HG03135 (cell line): ENCODE measurements around the gene ST3GAL6.

Source experiments
- ATAC-seq: cut with Tn5 transposase; IDR thresholded peaks from one replicate; pipeline ENCODE4 v1.9.1; 2021; ENCODE audit warnings: mild to moderate bottlenecking, moderate library complexity; ENCODE audit not compliant: unreplicated experiment

Gene ST3GAL6, protein sequence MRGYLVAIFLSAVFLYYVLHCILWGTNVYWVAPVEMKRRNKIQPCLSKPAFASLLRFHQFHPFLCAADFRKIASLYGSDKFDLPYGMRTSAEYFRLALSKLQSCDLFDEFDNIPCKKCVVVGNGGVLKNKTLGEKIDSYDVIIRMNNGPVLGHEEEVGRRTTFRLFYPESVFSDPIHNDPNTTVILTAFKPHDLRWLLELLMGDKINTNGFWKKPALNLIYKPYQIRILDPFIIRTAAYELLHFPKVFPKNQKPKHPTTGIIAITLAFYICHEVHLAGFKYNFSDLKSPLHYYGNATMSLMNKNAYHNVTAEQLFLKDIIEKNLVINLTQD

GRCh38 chr3:98763076-98763475, at the start of gene ST3GAL6:
Gene ST3GAL6 (plus strand): TSS chr3:98763340. CDS start chr3:98768441, 5,101 bp downstream.
- ATAC-seq, result peak; percentile 67

DNA sequence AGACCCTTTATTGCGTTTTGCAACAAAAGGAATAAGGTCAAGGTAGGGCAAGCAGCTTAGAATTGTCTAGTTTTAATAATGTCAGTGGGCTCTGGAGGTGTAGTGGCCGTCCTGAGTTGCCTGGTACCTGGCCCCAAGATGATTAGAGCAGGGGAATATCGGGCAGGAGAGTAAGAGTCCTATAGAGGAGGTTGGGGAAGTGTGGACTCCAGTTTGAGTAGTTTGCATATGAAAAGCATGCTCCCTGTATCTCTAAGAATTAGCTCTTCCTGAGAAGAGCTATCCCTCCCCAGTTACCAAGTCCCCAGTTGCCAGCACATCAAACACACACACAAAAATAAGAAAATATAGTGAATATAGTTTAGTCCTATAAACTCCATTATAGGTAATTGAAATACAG, 49.2 kb upstream of the ST3GAL6 start:
- ATAC-seq, result no peak

GRCh38 chr3:98717584-98717983, 45.6 kb upstream of the ST3GAL6 start:
- no peak for ATAC-seq

DNA sequence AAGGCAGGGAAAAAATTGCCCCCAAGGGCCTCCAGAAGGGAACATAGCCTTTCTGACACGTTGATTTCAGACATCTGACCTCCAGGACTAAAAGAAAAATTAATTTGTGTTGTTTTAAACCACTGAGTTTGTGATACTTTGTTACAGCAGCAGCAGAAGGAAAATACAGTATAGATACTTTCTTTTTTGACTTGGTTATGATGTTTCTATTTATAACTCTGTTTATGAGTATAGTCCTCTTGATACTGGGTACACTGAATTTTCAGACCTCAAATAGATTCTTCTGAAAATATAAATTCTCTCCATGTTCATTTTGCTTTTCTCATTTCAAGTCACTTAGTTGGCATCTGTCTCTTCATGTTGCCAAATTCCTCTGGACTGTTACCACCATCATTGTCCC, 44.4 kb upstream of the ST3GAL6 start:
- ATAC-seq, result no peak

- ATAC-seq, result no peak
These were observed 41.4 kb upstream of the ST3GAL6 start for GRCh38 chr3:98721776-98722175.

DNA sequence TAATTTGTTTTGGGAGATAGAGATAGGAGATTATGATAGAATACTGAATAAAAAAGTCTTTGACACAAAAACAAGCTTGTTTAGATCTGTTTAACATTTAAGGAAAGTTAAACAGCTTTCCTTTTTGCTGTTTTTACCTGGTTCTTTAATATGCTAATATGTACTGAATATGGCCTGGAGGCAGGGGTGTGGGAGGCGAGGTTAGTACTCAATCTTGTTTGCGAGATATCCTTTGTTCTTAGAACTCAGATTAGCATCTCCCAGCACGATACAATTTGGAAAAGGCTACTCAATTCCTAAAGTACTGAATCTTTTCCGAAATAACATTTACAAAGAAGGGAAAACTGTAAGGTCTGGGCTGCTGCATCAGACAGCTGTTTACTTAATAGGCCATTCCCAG, 40.8 kb upstream of the ST3GAL6 start:
- ATAC-seq, result no peak

- ATAC-seq, result no peak
These were observed 37.8 kb upstream of the ST3GAL6 start for GRCh38 chr3:98725352-98725751.

GRCh38 chr3:98726084-98726483, 37.1 kb upstream of the ST3GAL6 start:
- no peak for ATAC-seq

- no peak for ATAC-seq
These were observed 35.5 kb upstream of the ST3GAL6 start for GRCh38 chr3:98727638-98728037.

DNA sequence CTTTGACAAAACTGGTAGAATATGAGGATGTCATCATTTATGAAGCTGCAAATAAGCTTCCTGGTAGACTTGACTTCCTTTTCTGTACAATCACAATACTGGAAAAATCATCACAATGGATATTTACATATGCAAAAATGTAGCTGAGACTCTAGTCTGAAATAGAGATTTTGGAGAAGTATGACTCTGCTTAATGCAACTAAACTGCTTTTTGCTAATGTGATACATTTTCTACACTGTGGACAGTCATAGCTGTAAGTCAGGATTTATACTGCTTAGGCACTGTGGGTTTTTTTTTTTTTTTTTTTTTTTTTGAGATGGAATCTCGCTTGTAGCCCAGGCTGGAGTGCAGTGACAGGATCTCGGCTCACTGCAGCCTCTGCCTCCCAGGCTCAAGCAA, 34.5 kb upstream of the ST3GAL6 start:
- no peak for ATAC-seq

- ATAC-seq, result no peak
These were observed 32.8 kb upstream of the ST3GAL6 start for GRCh38 chr3:98730338-98730737.

DNA sequence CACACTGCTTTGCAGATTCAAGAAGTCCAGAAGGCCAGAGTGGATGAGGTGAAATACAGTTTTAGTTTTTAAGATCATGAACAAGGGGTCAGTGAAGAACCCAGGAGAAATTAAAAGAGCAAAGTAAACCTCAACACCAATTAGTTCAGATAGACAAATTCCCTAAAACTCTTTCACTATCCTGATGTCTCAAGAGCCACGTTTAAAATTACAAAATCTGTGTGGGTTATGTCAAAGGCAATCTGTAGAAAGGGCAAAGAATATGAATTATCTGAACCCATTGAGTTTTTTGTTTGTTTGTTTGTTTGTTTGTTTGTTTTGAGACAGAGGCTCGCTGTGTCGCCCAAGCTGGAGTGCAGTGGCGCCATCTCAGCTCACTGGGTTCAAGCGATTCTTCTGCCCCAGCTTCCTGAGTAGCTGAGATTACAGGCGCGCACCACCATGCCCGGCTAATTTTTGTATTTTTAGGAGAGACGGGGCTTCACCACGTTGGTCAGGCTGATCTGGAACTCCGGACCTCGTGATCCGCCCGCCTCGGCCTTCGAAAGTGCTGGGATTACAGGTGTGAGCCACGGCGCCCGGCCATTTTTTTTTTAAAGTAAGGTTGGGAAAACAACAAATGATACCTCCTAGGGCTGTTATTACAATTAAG, 32.1 kb upstream of the ST3GAL6 start:
- ATAC-seq, result no peak

GRCh38 chr3:98731720-98732285, 31.3 kb upstream of the ST3GAL6 start:
- peak; percentile 47 for ATAC-seq

- ATAC-seq, result peak; percentile 52
These were observed 30.7 kb upstream of the ST3GAL6 start for GRCh38 chr3:98732286-98733052.

DNA sequence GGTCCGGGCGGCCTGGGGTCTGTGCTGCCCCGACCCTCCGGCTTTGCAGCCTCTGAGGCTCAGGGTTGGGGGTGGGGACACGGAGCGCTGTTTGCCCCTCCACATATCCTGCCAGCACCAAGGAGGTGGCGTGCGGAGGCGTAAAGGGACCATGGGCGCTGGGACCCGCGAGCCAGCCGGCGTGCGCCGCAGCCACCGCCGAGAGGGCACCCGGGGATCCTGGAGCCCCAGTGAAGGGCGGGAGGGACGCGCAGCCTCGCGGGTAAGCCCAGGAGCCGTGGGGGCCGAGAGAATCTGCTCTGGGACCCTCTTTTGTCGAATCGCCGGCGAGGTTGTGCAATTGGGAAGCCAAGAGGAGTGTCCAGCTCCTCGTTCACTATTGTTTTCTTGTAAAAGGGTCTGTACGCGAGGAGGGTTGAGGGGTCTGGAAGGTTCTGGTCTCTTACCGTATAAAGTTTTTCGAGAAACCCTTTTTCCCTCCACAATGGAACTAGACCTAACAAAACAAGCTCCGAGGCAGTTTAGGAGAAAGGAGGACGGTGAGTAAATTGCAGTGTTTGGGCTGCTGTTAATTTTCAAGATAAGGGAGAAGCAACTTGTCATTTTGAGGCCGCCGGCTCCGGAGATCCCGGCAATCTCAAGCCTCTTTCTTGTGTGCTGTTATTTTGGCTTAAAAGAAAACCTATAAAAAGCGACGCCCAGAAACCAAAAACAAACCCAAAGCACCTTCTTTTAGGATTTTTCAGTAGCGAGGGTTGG, 29.9 kb upstream of the ST3GAL6 start:
- peak; percentile 26 for ATAC-seq

DNA sequence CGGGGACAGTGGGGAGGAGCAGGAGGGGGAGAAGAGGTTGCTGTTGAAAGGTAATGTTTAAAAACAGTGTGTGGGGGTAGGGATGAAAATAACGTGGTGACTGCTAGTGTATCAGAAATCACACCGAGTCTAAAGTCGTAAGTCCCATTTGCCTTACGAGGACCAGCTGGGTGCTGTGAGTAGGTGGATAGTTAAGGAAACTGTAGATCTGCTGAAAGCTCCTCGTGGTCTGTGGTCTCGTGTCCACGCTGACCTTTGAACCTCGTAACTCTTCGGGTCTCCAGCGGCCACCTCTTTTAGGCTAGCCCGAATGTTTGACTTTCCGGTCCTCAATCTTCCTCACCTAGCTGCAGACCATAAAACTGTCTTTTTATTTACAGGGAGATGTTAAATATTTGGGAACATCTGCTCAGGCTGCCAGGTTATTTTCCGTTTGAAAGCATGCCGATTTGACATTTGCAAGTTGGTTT, 29.3 kb upstream of the ST3GAL6 start:
- ATAC-seq, result no peak

DNA sequence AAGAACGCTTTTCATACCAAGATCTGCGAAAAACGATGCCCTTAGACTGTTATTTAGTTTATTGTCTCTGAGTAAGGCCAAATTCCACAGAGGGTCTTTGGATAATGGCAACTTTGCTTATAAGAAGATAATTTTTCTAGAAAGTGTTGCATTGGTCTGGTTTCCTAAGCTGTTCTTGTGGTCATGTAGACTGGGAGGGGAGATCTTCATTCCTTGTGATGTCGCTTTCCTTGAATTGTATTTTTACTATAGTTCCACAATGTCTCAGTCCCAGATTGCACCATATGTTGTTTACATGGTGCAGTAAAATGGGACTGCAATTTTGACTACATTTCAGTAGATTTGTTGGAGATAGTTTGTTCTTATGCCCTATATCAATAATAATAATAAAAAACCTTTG, 28.8 kb upstream of the ST3GAL6 start:
- ATAC-seq, result no peak

- ATAC-seq, result no peak
These were observed 28.4 kb upstream of the ST3GAL6 start for GRCh38 chr3:98734735-98735134.

DNA sequence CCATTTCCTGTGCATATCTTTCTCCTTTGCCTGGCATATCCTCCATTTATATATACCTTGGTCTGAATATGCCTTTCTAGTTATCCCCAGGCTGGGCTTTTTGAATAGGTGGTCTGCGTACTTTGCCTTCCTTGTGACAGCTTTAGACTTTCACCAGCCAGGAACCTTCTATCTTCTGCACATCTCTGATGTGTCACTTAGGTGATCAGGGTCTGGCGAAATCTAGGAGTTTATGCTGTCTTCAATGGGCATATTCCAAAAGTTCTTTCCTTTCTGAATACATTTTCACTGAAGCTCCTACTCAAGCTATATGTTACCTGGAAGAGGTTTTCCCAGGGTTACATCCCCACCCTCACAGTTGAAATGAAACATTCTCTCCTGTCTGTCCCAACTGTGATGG, 27.8 kb upstream of the ST3GAL6 start:
- no peak for ATAC-seq

- ATAC-seq, result no peak
These were observed 27.3 kb upstream of the ST3GAL6 start for GRCh38 chr3:98735761-98736269.
